ENCODE data around the gene WTIP. TPM values are rescaled to one million over a fixed set of nuclear protein-coding genes. Genes with fewer than 3 reads are reported as not detected.

Gene WTIP
- total RNA-seq, 2 donors from 2014 or later: 8.3 to 32.3 TPM

- H3K9me3 ChIP-seq: no peaks in the 10 kb centered on the region
- H3K27ac ChIP-seq: no peak overlapping the region
- peaks cover 0 to 37% of the 10 kb centered on the region in 2 donors for H3K4me1 ChIP-seq
- TF ChIP-seq CTCF (IDR thresholded peaks at IDR 0.05): no peak
- H3K4me3 ChIP-seq: no peak overlapping the region
- no peaks in the 10 kb centered on the region for H3K36me3 ChIP-seq
- DNase-seq (ENCODE audit: low spot score): peak; percentile 57
- H3K27me3 ChIP-seq: no peaks in the 10 kb centered on the region
These were observed 22.1 kb downstream of the WTIP start for GRCh38 chr19:34503531-34504272.

- Histone ChIP-seq H3K27ac (no peak overlapping the region), H3K9me3 (no peaks in the 10 kb centered on the region), H3K36me3 (no peaks in the 10 kb centered on the region), H3K4me1 (peaks cover 0 to 37% of the 10 kb centered on the region in 2 donors), H3K4me3 (no peak overlapping the region), H3K27me3 (no peaks in the 10 kb centered on the region)
- TF ChIP-seq CTCF (IDR thresholded peaks at IDR 0.05): no peak
- peak; percentile 32 for DNase-seq (ENCODE audit: low spot score)
These were observed 22.8 kb downstream of the WTIP start for GRCh38 chr19:34504273-34504808.

- no peak overlapping the region for H3K27ac ChIP-seq
- no peaks in the 10 kb centered on the region for H3K9me3 ChIP-seq
- TF ChIP-seq CTCF (IDR thresholded peaks at IDR 0.05): no peak
- no peaks in the 10 kb centered on the region for H3K27me3 ChIP-seq
- no peak for DNase-seq (ENCODE audit: low spot score)
- peaks cover 0 to 37% of the 10 kb centered on the region in 2 donors for H3K4me1 ChIP-seq
- H3K36me3 ChIP-seq: no peaks in the 10 kb centered on the region
- H3K4me3 ChIP-seq: no peak overlapping the region
These were observed 23.3 kb downstream of the WTIP start for GRCh38 chr19:34504809-34505291.

GRCh38 chr19:34505321-34506025 lies 23.9 kb downstream of the WTIP start:
- H3K4me3 ChIP-seq: no peak overlapping the region
- TF ChIP-seq CTCF (IDR thresholded peaks at IDR 0.05): no peak
- H3K36me3 ChIP-seq: no peaks in the 10 kb centered on the region
- no peaks in the 10 kb centered on the region for H3K27me3 ChIP-seq
- no peak overlapping the region for H3K27ac ChIP-seq
- DNase-seq (ENCODE audit: low spot score): no peak
- no peaks in the 10 kb centered on the region for H3K9me3 ChIP-seq
- H3K4me1 ChIP-seq: peaks cover 0 to 37% of the 10 kb centered on the region in 2 donors

GRCh38 chr19:34506026-34506370 lies 24.4 kb downstream of the WTIP start:
- Histone ChIP-seq H3K4me3 (no peak overlapping the region), H3K27ac (no peak overlapping the region), H3K27me3 (no peaks in the 10 kb centered on the region), H3K36me3 (no peaks in the 10 kb centered on the region), H3K4me1 (peaks cover 0 to 35% of the 10 kb centered on the region in 2 donors), H3K9me3 (peaks cover 0 to under 1% of the 10 kb centered on the region in 2 donors)
- TF ChIP-seq CTCF (IDR thresholded peaks at IDR 0.05): no peak
- DNase-seq (ENCODE audit: low spot score): no peak

Data from right atrium auricular region (tissue), 2 donors.